ENCODE measurements around the gene HIVEP1. TPM values are rescaled to one million over a fixed set of nuclear protein-coding genes. Genes with fewer than 3 reads are reported as not detected.

Gene HIVEP1
- total RNA-seq, 1 donor from 2014 or later: 13.7 TPM

- H3K4me3 ChIP-seq: peak overlapping the region; percentile 38
- H3K9me3 ChIP-seq (replicated peaks): no peaks in the 10 kb centered on the region
- peaks cover 28% of the 10 kb centered on the region for H3K4me1 ChIP-seq
- TF ChIP-seq, protein P1, sequence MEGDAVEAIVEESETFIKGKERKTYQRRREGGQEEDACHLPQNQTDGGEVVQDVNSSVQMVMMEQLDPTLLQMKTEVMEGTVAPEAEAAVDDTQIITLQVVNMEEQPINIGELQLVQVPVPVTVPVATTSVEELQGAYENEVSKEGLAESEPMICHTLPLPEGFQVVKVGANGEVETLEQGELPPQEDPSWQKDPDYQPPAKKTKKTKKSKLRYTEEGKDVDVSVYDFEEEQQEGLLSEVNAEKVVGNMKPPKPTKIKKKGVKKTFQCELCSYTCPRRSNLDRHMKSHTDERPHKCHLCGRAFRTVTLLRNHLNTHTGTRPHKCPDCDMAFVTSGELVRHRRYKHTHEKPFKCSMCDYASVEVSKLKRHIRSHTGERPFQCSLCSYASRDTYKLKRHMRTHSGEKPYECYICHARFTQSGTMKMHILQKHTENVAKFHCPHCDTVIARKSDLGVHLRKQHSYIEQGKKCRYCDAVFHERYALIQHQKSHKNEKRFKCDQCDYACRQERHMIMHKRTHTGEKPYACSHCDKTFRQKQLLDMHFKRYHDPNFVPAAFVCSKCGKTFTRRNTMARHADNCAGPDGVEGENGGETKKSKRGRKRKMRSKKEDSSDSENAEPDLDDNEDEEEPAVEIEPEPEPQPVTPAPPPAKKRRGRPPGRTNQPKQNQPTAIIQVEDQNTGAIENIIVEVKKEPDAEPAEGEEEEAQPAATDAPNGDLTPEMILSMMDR (IDR thresholded peaks at IDR 0.05; ENCODE audit: borderline replicate concordance): no peak
- no peaks in the 10 kb centered on the region for H3K36me3 ChIP-seq
- intact Hi-C loops (cut with micrococcal nuclease): no loop called here
- DNase-seq: no peak
- peak overlapping the region; percentile 66 for H3K27ac ChIP-seq (replicated peaks)
- H3K27me3 ChIP-seq (ENCODE audit: low read depth): no peaks in the 10 kb centered on the region
These were observed 43.0 kb upstream of the HIVEP1 start for GRCh38 chr6:11969092-11969491.

GRCh38 chr6:11970114-11970513 lies 42.0 kb upstream of the HIVEP1 start:
- TF ChIP-seq, protein P1 (IDR thresholded peaks at IDR 0.05; ENCODE audit: borderline replicate concordance): no peak
- Histone ChIP-seq H3K4me3 (no peak overlapping the region), H3K4me1 (peaks cover 33% of the 10 kb centered on the region), H3K27ac (replicated peaks) (no peak overlapping the region), H3K36me3 (no peaks in the 10 kb centered on the region), H3K27me3 (ENCODE audit: low read depth) (no peaks in the 10 kb centered on the region), H3K9me3 (replicated peaks) (no peaks in the 10 kb centered on the region)
- intact Hi-C loops (cut with micrococcal nuclease): no loop called here
- DNase-seq: no peak

DNA sequence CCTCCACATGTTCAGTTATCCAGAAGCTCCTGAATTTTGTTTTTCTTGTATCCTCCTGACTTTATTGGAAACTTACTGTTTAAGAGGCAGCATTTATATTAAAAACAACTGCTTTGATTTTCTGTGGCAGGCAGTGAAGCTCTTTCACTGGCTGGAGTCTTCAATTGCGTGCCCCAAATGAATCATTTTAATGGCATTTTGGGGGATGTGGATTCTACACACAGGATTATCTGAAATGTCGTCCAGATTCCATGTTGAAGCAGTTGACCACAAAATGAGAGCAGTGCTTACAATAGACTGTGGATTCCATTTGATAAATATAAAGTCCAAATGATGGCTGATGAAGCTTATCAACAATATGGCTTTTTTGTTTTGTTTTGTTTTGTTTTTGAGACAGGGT lies 41.0 kb upstream of the HIVEP1 start:
- H3K4me3 ChIP-seq: no peak overlapping the region

DNA sequence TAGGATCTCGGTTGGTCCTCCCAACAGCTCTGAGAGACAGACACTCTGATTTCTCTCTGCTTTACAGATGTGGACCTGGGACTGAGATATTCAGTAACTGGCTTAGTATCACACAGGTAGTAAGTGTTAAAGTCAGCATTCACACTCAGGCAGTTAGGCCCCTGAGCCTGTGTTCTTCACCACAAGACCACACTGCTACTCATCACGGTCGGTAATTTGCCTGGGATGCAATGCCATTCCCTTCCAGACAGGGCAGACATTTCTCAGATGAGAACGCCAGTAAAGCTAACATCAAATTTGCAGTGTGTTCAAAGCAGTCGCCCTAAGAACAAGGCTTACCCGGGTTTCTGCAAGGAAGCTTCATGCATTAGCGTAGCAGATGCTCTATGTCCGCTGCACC lies 39.8 kb upstream of the HIVEP1 start:
- Histone ChIP-seq H3K36me3 (no peaks in the 10 kb centered on the region), H3K9me3 (replicated peaks) (no peaks in the 10 kb centered on the region), H3K4me3 (no peak overlapping the region), H3K27me3 (ENCODE audit: low read depth) (no peaks in the 10 kb centered on the region), H3K4me1 (peaks cover 33% of the 10 kb centered on the region), H3K27ac (replicated peaks) (no peak overlapping the region)
- TF ChIP-seq, protein P1 (IDR thresholded peaks at IDR 0.05; ENCODE audit: borderline replicate concordance): no peak
- DNase-seq: no peak
- intact Hi-C loops (cut with micrococcal nuclease): no loop called here

More for the DNA sequence above, 41.0 kb upstream of the HIVEP1 start:
- no peaks in the 10 kb centered on the region for H3K36me3 ChIP-seq
- no peak for DNase-seq
- no peaks in the 10 kb centered on the region for H3K9me3 ChIP-seq (replicated peaks)
- TF ChIP-seq, protein P1 (IDR thresholded peaks at IDR 0.05; ENCODE audit: borderline replicate concordance): no peak
- H3K27ac ChIP-seq (replicated peaks): no peak overlapping the region
- intact Hi-C loops (cut with micrococcal nuclease): no loop called here
- peaks cover 33% of the 10 kb centered on the region for H3K4me1 ChIP-seq
- no peaks in the 10 kb centered on the region for H3K27me3 ChIP-seq (ENCODE audit: low read depth)

- no peaks in the 10 kb centered on the region for H3K27me3 ChIP-seq (ENCODE audit: low read depth)
- H3K4me1 ChIP-seq: peaks cover 33% of the 10 kb centered on the region
- intact Hi-C loops (cut with micrococcal nuclease): no loop called here
- no peaks in the 10 kb centered on the region for H3K9me3 ChIP-seq (replicated peaks)
- DNase-seq: no peak
- H3K4me3 ChIP-seq: no peak overlapping the region
- no peaks in the 10 kb centered on the region for H3K36me3 ChIP-seq
- no peak overlapping the region for H3K27ac ChIP-seq (replicated peaks)
- TF ChIP-seq, protein P1 (IDR thresholded peaks at IDR 0.05; ENCODE audit: borderline replicate concordance): no peak
These were observed 39.3 kb upstream of the HIVEP1 start for GRCh38 chr6:11972806-11973205.

- Histone ChIP-seq H3K4me3 (no peak overlapping the region), H3K27me3 (ENCODE audit: low read depth) (no peaks in the 10 kb centered on the region), H3K4me1 (peaks cover 32% of the 10 kb centered on the region), H3K27ac (replicated peaks) (no peak overlapping the region), H3K36me3 (no peaks in the 10 kb centered on the region), H3K9me3 (replicated peaks) (no peaks in the 10 kb centered on the region)
- intact Hi-C loops (cut with micrococcal nuclease): no loop called here
- no peak for DNase-seq
- TF ChIP-seq, protein P1 (IDR thresholded peaks at IDR 0.05; ENCODE audit: borderline replicate concordance): no peak
These were observed 38.9 kb upstream of the HIVEP1 start for GRCh38 chr6:11973238-11973637.

All from left ventricle myocardium inferior (tissue), 1 donor.